T-cell (primary cell): Measurements from ENCODE around the gene CCDC196. TPM values are rescaled to one million over a fixed set of nuclear protein-coding genes. Genes with fewer than 3 reads are reported as not detected.
A peak's percentile ranks its signal among the peaks of the same experiment; 100 is the strongest.

Source experiments
- ATAC-seq, 4 experiments: fragments of 200-7000 bp in 3 of 4; fragments of 150-1000 bp in 1 of 4; cut with Tn5 transposase; replicated peaks in 1 of 4; 1 replicate in 3 of 4; 2 replicates in 1 of 4; pipeline ENCODE4 v1.10.0; 2021; ENCODE audit warnings: moderate library complexity in 3 of 4, mild to moderate bottlenecking in 2 of 4, moderate number of reproducible peaks in 1 of 4
- CTCF ChIA-PET, 2 donors: fragments of 300-600 bp; sonication (Branson Sonifier 250); formaldehyde crosslinking; loops; one replicate each; lab custom pipeline; 2022; ENCODE audit warnings: antibody characterized with exemption in 2 of 2; lab: Charles Lee
- POLR2A ChIA-PET, 2 donors: fragments of 300-600 bp; sonication (Branson Sonifier 250); formaldehyde crosslinking; loops; one replicate each; lab custom pipeline; 2022; ENCODE audit warnings: antibody characterized with exemption in 2 of 2; lab: Charles Lee
- DNase-seq, 35 experiments: peaks; one replicate each; pipeline versions ENCODE4 v3.0.0 to v3.0.0-alpha.2; 2013 to 2023
- H3K27ac ChIP-seq: one replicate; pipeline ENCODE4 v1.5.1; 2013; ENCODE audit warnings: low read length
- H3K27me3 ChIP-seq, 2 experiments: replicated peaks in 1 of 2; 1 replicate in 1 of 2; 2 replicates in 1 of 2; pipeline versions ENCODE4 v1.6.1 to v1.7.0; 2013; ENCODE audit warnings: low read length in 1 of 2, mixed read lengths in 1 of 2; ENCODE audit not compliant: control insufficient read depth in 2 of 2, insufficient read depth in 2 of 2; ENCODE audit errors: extremely low read depth in 1 of 2
- H3K36me3 ChIP-seq, 2 donors: 1 replicate in 1 of 2; 2 replicates in 1 of 2; pipeline versions ENCODE4 v1.6.1 to v1.7.0; 2013; ENCODE audit warnings: low read length in 1 of 2; ENCODE audit not compliant: control insufficient read depth in 2 of 2, insufficient read depth in 1 of 2; ENCODE audit errors: extremely low read depth in 1 of 2
- H3K4me1 ChIP-seq, 2 experiments: 1 replicate in 1 of 2; 2 replicates in 1 of 2; pipeline versions ENCODE4 v1.6.1 to v1.7.0; 2013; ENCODE audit warnings: low read length in 2 of 2, mixed read lengths in 1 of 2; ENCODE audit not compliant: insufficient read depth in 2 of 2, control insufficient read depth in 1 of 2; ENCODE audit errors: extremely low read depth in 1 of 2
- H3K4me3 ChIP-seq, 2 donors: 1 replicate in 1 of 2; 2 replicates in 1 of 2; pipeline versions ENCODE4 v1.5.1 to v1.7.0; 2013; ENCODE audit warnings: mild to moderate bottlenecking in 2 of 2, low read length in 1 of 2, moderate library complexity in 1 of 2; ENCODE audit not compliant: control insufficient read depth in 1 of 2; ENCODE audit errors: extremely low read depth in 1 of 2
- H3K9me3 ChIP-seq: 2 replicates; pipeline ENCODE4 v1.7.0; 2013
- H3K27ac Mint-ChIP-seq, 2 donors: one replicate each; pipeline ENCODE4 v1.8.0; 2020 to 2021; ENCODE audit warnings: mild to moderate bottlenecking in 2 of 2, mixed read lengths in 2 of 2
- H3K27me3 Mint-ChIP-seq, 2 donors: one replicate each; pipeline ENCODE4 v1.8.0; 2021 to 2022; ENCODE audit warnings: mixed read lengths in 2 of 2
- H3K36me3 Mint-ChIP-seq: one replicate; pipeline ENCODE4 v1.8.0; 2021; ENCODE audit warnings: mixed read lengths
- H3K4me1 Mint-ChIP-seq, 3 donors: one replicate each; pipeline ENCODE4 v1.8.0; 2020 to 2022; ENCODE audit warnings: mixed read lengths in 3 of 3, mild to moderate bottlenecking in 1 of 3
- H3K4me3 Mint-ChIP-seq, 3 donors: one replicate each; pipeline ENCODE4 v1.8.0; 2020 to 2022; ENCODE audit warnings: mild to moderate bottlenecking in 3 of 3, mixed read lengths in 3 of 3, moderate library complexity in 3 of 3
- H3K9me3 Mint-ChIP-seq, 3 donors: one replicate each; pipeline ENCODE4 v1.8.0; 2020 to 2022; ENCODE audit warnings: mixed read lengths in 3 of 3
- WGBS: methylation state at CpG from one replicate; pipeline ENCODE4 v1.1.5; 2013; ENCODE audit warnings: missing lambda C conversion rate; ENCODE audit not compliant: insufficient coverage; 5-methylcytosine and 5-hydroxymethylcytosine counted together
- total RNA-seq, 35 experiments: library from RNA in 6 of 35; stranded (reverse) in 6 of 35; fragments of 120-200 nt in 1 of 35; gene quantifications; one replicate each; pipeline versions ENCODE4 v1.2.1 to v1.2.4 and lab custom pipeline; 2013 to 2026

Gene CCDC196
- total RNA-seq, 5 donors from 2014 or later (not counting 1 experiment from before 2014, with no cell fraction given): not detected

- CTCF ChIA-PET: interaction anchor here in 1 of 2 donors (0.6 to 1.9 kb wide), 3 partner anchors 11 to 851 kb away, joined by 3 to 10 read pairs (median 8); partner anchors contain the start of genes ATP6V1D and EIF2S1
- POLR2A ChIA-PET: interaction anchor here (0.5 to 0.6 kb wide), 3 partner anchors 49 to 851 kb away, joined by 3 to 10 read pairs (median 3); partner anchors contain the start of gene ATP6V1D (in 1 of the 2)
- peaks cover 44 to 46% (median 45%) of the 10 kb centered on the region in 3 donors for H3K4me1 Mint-ChIP-seq
- Histone ChIP-seq H3K4me1 (peaks cover 3 to 26% of the 10 kb centered on the region in 2 experiments), H3K27ac (peak overlapping the region; percentile 71), H3K4me3 (peak overlapping the region; percentile 80 to 97), H3K9me3 (no peaks in the 10 kb centered on the region), H3K36me3 (no peaks in the 10 kb centered on the region), H3K27me3 (peaks cover 0 to 8% of the 10 kb centered on the region in 2 experiments)
- DNase-seq: no peak
- no peak for ATAC-seq
- WGBS: 0% methylated on average over 13 of the region's 19 CpGs
- no peaks in the 10 kb centered on the region for H3K36me3 Mint-ChIP-seq
- no peaks in the 10 kb centered on the region for H3K9me3 Mint-ChIP-seq
- peaks cover 0 to 2% of the 10 kb centered on the region in 2 donors for H3K27me3 Mint-ChIP-seq
- peak overlapping the region; percentile 84 to 94 for H3K27ac Mint-ChIP-seq
- H3K4me3 Mint-ChIP-seq: peak overlapping the region; percentile 89 to 97 (median 97)
Observed at GRCh38 chr14:66508547-66508845, 22.3 kb downstream of the CCDC196 start.

GRCh38 chr14:66508846-66509621 is 22.9 kb downstream of the CCDC196 start:
- Histone ChIP-seq H3K9me3 (no peaks in the 10 kb centered on the region), H3K4me3 (peak overlapping the region; percentile 80 to 97), H3K4me1 (peaks cover 3 to 26% of the 10 kb centered on the region in 2 experiments), H3K27ac (no peak overlapping the region), H3K27me3 (peaks cover 0 to 8% of the 10 kb centered on the region in 2 experiments), H3K36me3 (no peaks in the 10 kb centered on the region)
- H3K36me3 Mint-ChIP-seq: no peaks in the 10 kb centered on the region
- ChIA-PET CTCF (interaction anchor here in 1 of 2 donors (0.6 kb wide), 1 partner anchor 95 kb away, joined by 8 read pairs; no protein-coding TSS in a partner anchor), POLR2A (interaction anchor here (0.6 kb wide), 2 partner anchors 50 to 493 kb away, joined by 3 to 10 read pairs; no protein-coding TSS in a partner anchor)
- H3K27ac Mint-ChIP-seq: peak overlapping the region; percentile 13 to 61
- H3K27me3 Mint-ChIP-seq: peaks cover 0 to 2% of the 10 kb centered on the region in 2 donors
- H3K4me1 Mint-ChIP-seq: peaks cover 45 to 47% (median 45%) of the 10 kb centered on the region in 3 donors
- 2% methylated on average over 44 of the region's 57 CpGs for WGBS
- ATAC-seq (peak in 3 of 4 experiments; percentile 16 to 20 (median 17)), DNase-seq (peak in 26 of 35 experiments; percentile 9 to 60 (median 20))
- H3K9me3 Mint-ChIP-seq: no peaks in the 10 kb centered on the region
- H3K4me3 Mint-ChIP-seq: peak overlapping the region; percentile 85 to 97 (median 89)

GRCh38 chr14:66509874-66510273 is 23.7 kb downstream of the CCDC196 start:
- ChIA-PET CTCF (interaction anchor here in 1 of 2 donors (1.6 kb wide), 1 partner anchor 13 kb away, joined by 5 read pairs; no protein-coding TSS in a partner anchor), POLR2A (no interaction called here)
- Mint-ChIP-seq H3K36me3 (no peaks in the 10 kb centered on the region), H3K9me3 (no peaks in the 10 kb centered on the region), H3K27ac (peak overlapping the region in 1 of 2 donors; percentile 34), H3K27me3 (peaks cover 0 to 2% of the 10 kb centered on the region in 2 donors), H3K4me1 (peaks cover 45 to 48% (median 47%) of the 10 kb centered on the region in 3 donors), H3K4me3 (peak overlapping the region; percentile 85 to 97 (median 89))
- H3K27ac ChIP-seq: no peak overlapping the region
- H3K4me3 ChIP-seq: no peak overlapping the region
- H3K9me3 ChIP-seq: no peaks in the 10 kb centered on the region
- no peak for DNase-seq
- no CpG with 5 or more reads among the region's 4 CpGs for WGBS
- H3K4me1 ChIP-seq: peaks cover 3 to 26% of the 10 kb centered on the region in 2 experiments
- H3K27me3 ChIP-seq: peaks cover 0 to 8% of the 10 kb centered on the region in 2 experiments
- no peak for ATAC-seq
- H3K36me3 ChIP-seq: no peaks in the 10 kb centered on the region

- WGBS: no CpG with 5 or more reads among the region's 1 CpG
- CTCF ChIA-PET: interaction anchor here in 1 of 2 donors (1.3 kb wide), 1 partner anchor 13 kb away, joined by 4 read pairs; no protein-coding TSS in a partner anchor
- no peak overlapping the region for H3K4me3 ChIP-seq
Observed at GRCh38 chr14:66511849-66512248, 25.7 kb downstream of the CCDC196 start.

GRCh38 chr14:66514213-66514612 is 28.0 kb downstream of the CCDC196 start:
- H3K4me3 ChIP-seq: no peak overlapping the region
- ChIA-PET POLR2A (interaction anchor here in 1 of 2 donors (0.6 kb wide), 1 partner anchor 22 kb away, joined by 4 read pairs; no protein-coding TSS in a partner anchor), CTCF (no interaction called here)
- no peak overlapping the region for H3K27ac Mint-ChIP-seq
- H3K27me3 ChIP-seq: peaks cover 0 to 2% of the 10 kb centered on the region in 2 experiments
- no peak overlapping the region for H3K4me3 Mint-ChIP-seq
- peaks cover 28 to 34% (median 32%) of the 10 kb centered on the region in 3 donors for H3K4me1 Mint-ChIP-seq
- H3K27me3 Mint-ChIP-seq: peaks cover 0 to 2% of the 10 kb centered on the region in 2 donors
- ATAC-seq (no peak), DNase-seq (no peak)
- no peak overlapping the region for H3K27ac ChIP-seq
- peaks cover 3 to 5% of the 10 kb centered on the region in 2 experiments for H3K4me1 ChIP-seq
- H3K9me3 Mint-ChIP-seq: peaks cover 0 to 5% (median 0%) of the 10 kb centered on the region in 3 donors
- H3K36me3 ChIP-seq: no peaks in the 10 kb centered on the region
- 80% methylated on average over 1 of the region's 2 CpGs for WGBS
- peaks cover 4% of the 10 kb centered on the region for H3K36me3 Mint-ChIP-seq
- H3K9me3 ChIP-seq: peaks cover 2% of the 10 kb centered on the region

More at GRCh38 chr14:66511849-66512248, 25.7 kb downstream of the CCDC196 start:
- Mint-ChIP-seq H3K36me3 (no peaks in the 10 kb centered on the region), H3K4me3 (no peak overlapping the region), H3K27me3 (peaks cover 0 to 2% of the 10 kb centered on the region in 2 donors), H3K27ac (no peak overlapping the region), H3K9me3 (no peaks in the 10 kb centered on the region), H3K4me1 (peaks cover 36 to 41% (median 38%) of the 10 kb centered on the region in 3 donors)
- Histone ChIP-seq H3K27me3 (peaks cover 0 to 8% of the 10 kb centered on the region in 2 experiments), H3K27ac (no peak overlapping the region), H3K9me3 (no peaks in the 10 kb centered on the region), H3K4me1 (peaks cover 3 to 21% of the 10 kb centered on the region in 2 experiments), H3K36me3 (no peaks in the 10 kb centered on the region)
- ATAC-seq (no peak), DNase-seq (no peak)
- POLR2A ChIA-PET: no interaction called here

- peaks cover 0 to 6% (median 4%) of the 10 kb centered on the region in 3 donors for H3K9me3 Mint-ChIP-seq
- Histone ChIP-seq H3K27ac (no peak overlapping the region), H3K9me3 (no peaks in the 10 kb centered on the region), H3K27me3 (no peaks in the 10 kb centered on the region), H3K4me1 (peaks cover 0 to 3% of the 10 kb centered on the region in 2 experiments), H3K36me3 (no peaks in the 10 kb centered on the region), H3K4me3 (no peak overlapping the region)
- H3K27ac Mint-ChIP-seq: no peak overlapping the region
- CTCF ChIA-PET: no interaction called here
- peaks cover 18 to 36% (median 23%) of the 10 kb centered on the region in 3 donors for H3K4me1 Mint-ChIP-seq
- 80% methylated on average over 3 of the region's 9 CpGs for WGBS
- H3K27me3 Mint-ChIP-seq: no peaks in the 10 kb centered on the region
- DNase-seq (no peak), ATAC-seq (no peak)
- H3K4me3 Mint-ChIP-seq: no peak overlapping the region
- POLR2A ChIA-PET: no interaction called here
- peaks cover 2% of the 10 kb centered on the region for H3K36me3 Mint-ChIP-seq
Observed at GRCh38 chr14:66530526-66530925, 44.4 kb downstream of the CCDC196 start.
